Measurements from ENCODE around the gene ATG9B. TPM values are rescaled to one million over a fixed set of nuclear protein-coding genes. Genes with fewer than 3 reads are reported as not detected.

Gene ATG9B
- total and polyA plus RNA-seq, 2 donors (not counting 1 experiment from before 2014, with no cell fraction given), result 5.1 to 7.2 TPM

DNA sequence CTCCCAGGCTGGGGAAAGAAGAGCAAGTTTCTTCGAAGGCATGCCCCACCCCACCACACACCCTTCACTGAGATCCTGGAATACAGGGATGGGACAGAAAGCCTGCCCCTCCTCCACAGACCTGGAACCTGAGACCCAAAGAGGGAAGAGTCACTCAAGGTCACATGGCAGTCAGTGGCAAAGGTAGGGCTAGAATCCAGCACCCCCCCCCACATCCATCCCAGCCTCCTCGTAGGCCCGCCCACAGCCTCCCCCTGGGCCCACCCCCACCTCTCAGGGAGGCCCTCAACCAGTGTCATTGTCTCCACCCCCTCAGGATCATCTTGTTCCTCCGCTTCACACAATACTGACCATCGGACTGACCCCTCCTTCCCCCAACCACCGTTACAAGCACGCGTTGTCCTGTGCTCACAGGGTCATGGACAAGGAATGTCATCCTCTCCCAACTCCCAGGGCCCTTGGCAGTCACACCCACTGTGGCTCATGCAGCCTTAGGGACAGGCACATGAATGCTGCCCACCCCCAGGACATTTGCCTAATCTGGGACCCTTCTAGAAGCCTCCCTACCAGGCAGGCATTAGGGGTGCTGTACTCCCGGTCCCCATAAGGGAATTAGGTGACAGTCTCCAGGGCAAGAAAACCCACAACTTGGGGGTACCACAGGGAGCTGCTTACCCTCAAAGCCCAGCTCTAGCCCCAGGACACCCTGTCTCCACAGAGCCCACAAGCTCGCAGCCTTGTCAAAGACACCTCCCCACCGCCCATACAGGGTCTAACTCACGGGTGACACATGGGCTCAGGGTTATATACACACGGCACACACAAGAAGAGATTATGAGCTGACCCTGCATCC lies 47.5 kb downstream of the ATG9B start:
- CTCF ChIA-PET, result interaction anchor here (0.9 to 1.0 kb wide), 2 partner anchors 32 to 79 kb away, joined by 3 read pairs; no protein-coding TSS in a partner anchor
- Histone ChIP-seq H3K27me3 (replicated peaks in 1 of 4; ENCODE audit: control extremely low read depth in 1 of 4, control insufficient read depth in 3 of 4, insufficient read depth in 4 of 4, low read length in 3 of 4) (peaks cover 0 to 59% (median 30%) of the 10 kb centered on the region in 4 experiments), H4K20me1 (ENCODE audit: control insufficient read depth, insufficient read depth, low read length, poor library complexity, severe bottlenecking) (no peaks in the 10 kb centered on the region), H2AFZ (ENCODE audit: insufficient read depth, low read depth, low read length, poor library complexity, severe bottlenecking) (no peak overlapping the region), H3K9me3 (ENCODE audit: control extremely low read depth in 1 of 3, control insufficient read depth in 2 of 3, insufficient read depth in 1 of 3, low read length in 2 of 3) (peaks cover 0 to 30% (median 0%) of the 10 kb centered on the region in 3 donors), H3K79me2 (ENCODE audit: control insufficient read depth, insufficient read depth, low read length) (no peaks in the 10 kb centered on the region), H3K4me1 (ENCODE audit: control insufficient read depth in 2 of 2, insufficient read depth in 2 of 2, low read length in 2 of 2) (peaks cover 37 to 42% of the 10 kb centered on the region in 2 donors), H3K4me2 (replicated peaks; ENCODE audit: low read depth, low read length, poor library complexity, severe bottlenecking) (peak overlapping the region; percentile 79), H3K36me3 (replicated peaks in 1 of 2; ENCODE audit: control extremely low read depth in 1 of 2, control insufficient read depth in 1 of 2, extremely low read depth in 1 of 2, insufficient read depth in 2 of 2, low read length in 1 of 2) (no peaks in the 10 kb centered on the region), H3K27ac (ENCODE audit: low read length in 2 of 2) (no peak overlapping the region), H3K4me3 (ENCODE audit: control extremely low read depth in 1 of 5, extremely low read depth in 1 of 5, insufficient read depth in 1 of 5, low read depth in 2 of 5, low read length in 4 of 5) (peak overlapping the region in 1 of 5 experiments; percentile 11), H3K9ac (ENCODE audit: low read length) (no peak overlapping the region)
- Mint-ChIP-seq H3K27me3 (peaks cover 31% of the 10 kb centered on the region), H3K4me1 (peaks cover 44% of the 10 kb centered on the region), H3K9me3 (ENCODE audit: insufficient read depth) (no peaks in the 10 kb centered on the region), H3K4me3 (peak overlapping the region; percentile 85), H3K27ac (peak overlapping the region; percentile 51)
- 40% methylated on average over 11 of the region's 13 CpGs for WGBS (ENCODE audit: insufficient coverage)
- intact Hi-C loops (cut with micrococcal nuclease), result loop anchor here (5.0 kb wide), 1 partner anchor 106 kb away; the partner anchor contains the start of genes FASTK and TMUB1
- no peak for TF ChIP-seq EZH2 (IDR thresholded peaks at IDR 0.05; ENCODE audit: borderline replicate concordance, insufficient read depth, low read depth, low read length, poor library complexity, severe bottlenecking)
- TF ChIP-seq, protein P1, sequence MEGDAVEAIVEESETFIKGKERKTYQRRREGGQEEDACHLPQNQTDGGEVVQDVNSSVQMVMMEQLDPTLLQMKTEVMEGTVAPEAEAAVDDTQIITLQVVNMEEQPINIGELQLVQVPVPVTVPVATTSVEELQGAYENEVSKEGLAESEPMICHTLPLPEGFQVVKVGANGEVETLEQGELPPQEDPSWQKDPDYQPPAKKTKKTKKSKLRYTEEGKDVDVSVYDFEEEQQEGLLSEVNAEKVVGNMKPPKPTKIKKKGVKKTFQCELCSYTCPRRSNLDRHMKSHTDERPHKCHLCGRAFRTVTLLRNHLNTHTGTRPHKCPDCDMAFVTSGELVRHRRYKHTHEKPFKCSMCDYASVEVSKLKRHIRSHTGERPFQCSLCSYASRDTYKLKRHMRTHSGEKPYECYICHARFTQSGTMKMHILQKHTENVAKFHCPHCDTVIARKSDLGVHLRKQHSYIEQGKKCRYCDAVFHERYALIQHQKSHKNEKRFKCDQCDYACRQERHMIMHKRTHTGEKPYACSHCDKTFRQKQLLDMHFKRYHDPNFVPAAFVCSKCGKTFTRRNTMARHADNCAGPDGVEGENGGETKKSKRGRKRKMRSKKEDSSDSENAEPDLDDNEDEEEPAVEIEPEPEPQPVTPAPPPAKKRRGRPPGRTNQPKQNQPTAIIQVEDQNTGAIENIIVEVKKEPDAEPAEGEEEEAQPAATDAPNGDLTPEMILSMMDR (IDR thresholded peaks at IDR 0.05), result no peak
- POLR2A ChIA-PET, result no interaction called here
- DNase-seq (no peak), ATAC-seq (ENCODE audit: low read depth) (no peak)
